A549 (cell line): ENCODE measurements around the gene LIPE. TPM values are rescaled to one million over a fixed set of nuclear protein-coding genes. Genes with fewer than 3 reads are reported as not detected.

Experiments used
- ATAC-seq, 2 experiments: fragments of 200-7000 bp in 1 of 2; fragments of >200 bp in 1 of 2; cut with Nextera tagmentation in 1 of 2; cut with Tn5 transposase in 1 of 2; 3 replicates each; pipeline versions ENCODE4 v1.8.0 to v1.9.1; 2018 to 2020; ENCODE audit warnings: mild to moderate bottlenecking in 1 of 2, moderate library complexity in 1 of 2
- CTCF ChIA-PET: fragments of 300-600 bp; sonication (Branson Sonifier 250); formaldehyde crosslinking; extraction: SDS; loops from one replicate; lab custom pipeline; 2021; ENCODE audit warnings: antibody characterized with exemption, inconsistent platforms; lab: Yijun Ruan, JAX
- POLR2A ChIA-PET: fragments of 350-600 bp; formaldehyde crosslinking; extraction: SDS; loops from one replicate; lab custom pipeline; 2021; ENCODE audit warnings: antibody characterized with exemption, inconsistent platforms; lab: Yijun Ruan, JAX
- DNase-seq, 2 experiments: peaks; one replicate each; pipeline versions ENCODE4 v3.0.0 to v3.0.0-alpha.2; 2011 to 2016; ENCODE audit warnings: low read depth in 1 of 2, low spot score in 1 of 2
- FAIRE-seq: peaks from 2 replicates; lab custom pipeline; 2011; peaks lifted over from hg19 to GRCh38; lab: Jason Lieb, UNC
- H3K27ac ChIP-seq, 2 experiments: fragments of >200 bp; sonication (Bioruptor Twin); formaldehyde crosslinking; 3 replicates each; pipeline ENCODE4 v1.5.1; 2016 to 2017
- H3K4me1 ChIP-seq: fragments of >200 bp; sonication (Bioruptor Twin); formaldehyde crosslinking; 3 replicates; pipeline ENCODE4 v1.6.1; 2016
- H3K4me2 ChIP-seq: fragments of >200 bp; sonication (Bioruptor Twin); formaldehyde crosslinking; 3 replicates; pipeline ENCODE4 v1.6.1; 2016
- H3K4me3 ChIP-seq: fragments of >200 bp; sonication (Bioruptor Twin); formaldehyde crosslinking; 3 replicates; pipeline ENCODE4 v1.5.1; 2016
- H3K9me3 ChIP-seq: fragments of >200 bp; sonication (Bioruptor Twin); formaldehyde crosslinking; 3 replicates; pipeline ENCODE4 v1.6.1; 2016
- BHLHE40 ChIP-seq: IDR thresholded peaks from 2 replicates; pipeline ENCODE4 v1.6.1; 2012; ENCODE audit warnings: low read depth, low read length, inconsistent platforms
- CBX8 ChIP-seq: fragments of 200-600 bp; sonication (generic); IDR thresholded peaks from 2 replicates; pipeline ENCODE4 v1.6.1; 2016
- CHD2 ChIP-seq: fragments of 150-350 bp; IDR thresholded peaks from 2 replicates; pipeline ENCODE4 v1.6.1; 2014; ENCODE audit warnings: low read length; ENCODE audit not compliant: partially characterized antibody
- CHD4 ChIP-seq: fragments of 200-600 bp; sonication (generic); IDR thresholded peaks from 2 replicates; pipeline ENCODE4 v1.6.1; 2016; ENCODE audit warnings: antibody characterized with exemption, mild to moderate bottlenecking, borderline replicate concordance
- EHF ChIP-seq: fragments of 250-450 bp; sonication (Bioruptor Pico); IDR thresholded peaks from 2 replicates; pipeline ENCODE4 v1.5.0; 2020; ENCODE audit warnings: mild to moderate bottlenecking
- GATA3 ChIP-seq: IDR thresholded peaks from 2 replicates; pipeline ENCODE4 v1.6.1; 2012; ENCODE audit warnings: borderline replicate concordance
- HOXB5 ChIP-seq: fragments of 250-450 bp; sonication (Bioruptor Pico); IDR thresholded peaks from 2 replicates; pipeline ENCODE4 v1.5.0; 2020; ENCODE audit warnings: mild to moderate bottlenecking, moderate library complexity
- MYC ChIP-seq: IDR thresholded peaks from 2 replicates; pipeline ENCODE4 v1.6.1; 2012; ENCODE audit warnings: mild to moderate bottlenecking, inconsistent platforms, low read length, improper control_type of control experiment, borderline replicate concordance
- NFE2L2 ChIP-seq: fragments of 150-350 bp; conservative IDR thresholded peaks from 2 replicates; pipeline ENCODE4 v1.6.1; 2014; ENCODE audit warnings: low read length
- SMC3 ChIP-seq: fragments of >200 bp; sonication (Bioruptor Twin); formaldehyde crosslinking; IDR thresholded peaks from 3 replicates; pipeline ENCODE4 v1.6.1; 2018; ENCODE audit warnings: inconsistent platforms
- ZC3H11A ChIP-seq: fragments of 450-650 bp; IDR thresholded peaks from 2 replicates; pipeline ENCODE4 v1.6.1; 2014; ENCODE audit warnings: antibody characterized with exemption, mild to moderate bottlenecking
- ZNF302 ChIP-seq: fragments of 250-450 bp; sonication (Bioruptor Pico); IDR thresholded peaks from 2 replicates; pipeline ENCODE4 v1.9.0; 2021; ENCODE audit warnings: inconsistent platforms, mild to moderate bottlenecking, moderate library complexity
- WGBS: methylation state at CpG from one replicate; pipeline ENCODE4 v1.1.6; 2017; ENCODE audit errors: missing lambda C conversion rate; 5-methylcytosine and 5-hydroxymethylcytosine counted together
- polyA plus RNA-seq, 4 experiments: library from polyadenylated mRNA; depleted of rRNA in 3 of 4; stranded (reverse); fragments of >200 nt; fragmentation: RNase III in 1 of 4; extraction: RNeasy Plus Mini Kit Qiagen cat#74134 plus additional on column Dnase treatment in 1 of 4; gene quantifications; 2 replicates in 3 of 4; 3 replicates in 1 of 4; pipeline ENCODE4 v1.2.3, GENCODE V29; 2011 to 2017
- TF ChIP-seq, protein P1 (sequence below): IDR thresholded peaks from 2 replicates; pipeline ENCODE4 v1.6.1; 2012; ENCODE audit warnings: low read depth, borderline replicate concordance
- TF ChIP-seq, protein P2 (sequence below): fragments of 250-450 bp; sonication (Bioruptor Pico); IDR thresholded peaks from 2 replicates; pipeline ENCODE4 v1.5.0; 2020; ENCODE audit warnings: low read depth, mild to moderate bottlenecking, moderate library complexity
- TF ChIP-seq, protein P3 (sequence below): fragments of >200 bp; sonication (Bioruptor Twin); formaldehyde crosslinking; IDR thresholded peaks from 3 replicates; pipeline ENCODE4 v1.6.1; 2016
- TF ChIP-seq, protein P4 (sequence below): fragments of >200 bp; sonication (Bioruptor Twin); formaldehyde crosslinking; IDR thresholded peaks from 2 replicates; pipeline ENCODE4 v1.6.1; 2016

Gene LIPE
- polyA plus RNA-seq, 2 of the 4 experiments (the other 2 are of a cell fraction) = 1.6 to 3.2 TPM

DNA sequence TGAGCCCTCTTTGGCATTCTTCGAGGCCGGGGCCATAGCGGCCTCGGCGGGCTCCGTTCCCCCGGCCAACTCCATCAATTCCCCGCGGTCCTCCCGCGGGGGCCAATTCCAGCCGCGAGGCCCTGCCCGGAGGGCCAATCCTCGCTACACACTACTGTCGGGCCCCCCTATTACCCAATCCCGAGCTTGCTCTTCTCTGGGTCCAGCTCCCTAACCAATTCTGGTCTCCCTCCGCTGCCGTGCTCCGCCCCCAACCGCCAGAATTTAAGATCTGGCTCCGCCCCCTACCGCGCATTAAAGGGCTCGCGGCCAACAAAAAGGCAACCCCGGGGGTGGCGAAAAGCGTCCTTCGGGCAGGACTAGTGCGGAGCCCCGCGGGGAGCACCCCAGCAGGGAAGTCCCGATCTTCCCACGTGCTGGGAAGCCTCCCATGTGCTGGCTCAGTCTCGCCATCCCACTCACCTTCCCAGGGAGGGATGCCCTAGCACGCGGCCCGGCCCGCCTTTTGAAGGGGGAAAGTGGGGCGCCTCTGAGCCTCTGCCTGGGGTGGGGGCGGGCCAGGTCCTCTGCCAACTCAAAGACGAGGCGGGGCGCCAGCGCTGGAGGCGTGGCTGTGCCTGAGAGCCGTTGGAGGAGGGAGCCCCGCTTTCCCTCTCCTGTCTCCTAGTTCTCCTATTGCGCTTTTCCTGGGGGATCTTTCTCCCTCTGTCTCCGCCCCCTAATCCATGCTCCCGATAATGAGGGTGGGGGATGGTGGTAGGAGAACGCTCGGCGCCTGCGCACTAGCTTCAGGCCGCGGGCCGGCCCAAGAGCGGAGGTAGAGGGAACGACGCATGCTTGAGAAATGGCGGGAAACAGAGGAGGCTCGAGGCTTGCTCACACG is 3.5 kb downstream of the LIPE start (continued):
- 0 out of 2 replicates have a peak, but pooled peaks have one; percentile 8 for TF ChIP-seq ZNF302
- TF ChIP-seq, protein P1, sequence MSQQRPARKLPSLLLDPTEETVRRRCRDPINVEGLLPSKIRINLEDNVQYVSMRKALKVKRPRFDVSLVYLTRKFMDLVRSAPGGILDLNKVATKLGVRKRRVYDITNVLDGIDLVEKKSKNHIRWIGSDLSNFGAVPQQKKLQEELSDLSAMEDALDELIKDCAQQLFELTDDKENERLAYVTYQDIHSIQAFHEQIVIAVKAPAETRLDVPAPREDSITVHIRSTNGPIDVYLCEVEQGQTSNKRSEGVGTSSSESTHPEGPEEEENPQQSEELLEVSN = peak; percentile 95
- no peak for TF ChIP-seq CHD4
- no peak for TF ChIP-seq ZC3H11A
- TF ChIP-seq HOXB5 (CRISPR knock-in tag) = peak; percentile 73; the same call in 1 of the 2 replicates
- TF ChIP-seq, protein P2, sequence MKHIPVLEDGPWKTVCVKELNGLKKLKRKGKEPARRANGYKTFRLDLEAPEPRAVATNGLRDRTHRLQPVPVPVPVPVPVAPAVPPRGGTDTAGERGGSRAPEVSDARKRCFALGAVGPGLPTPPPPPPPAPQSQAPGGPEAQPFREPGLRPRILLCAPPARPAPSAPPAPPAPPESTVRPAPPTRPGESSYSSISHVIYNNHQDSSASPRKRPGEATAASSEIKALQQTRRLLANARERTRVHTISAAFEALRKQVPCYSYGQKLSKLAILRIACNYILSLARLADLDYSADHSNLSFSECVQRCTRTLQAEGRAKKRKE (CRISPR knock-in tag) = peak; percentile 54
- no peak; the same call in 1 of the 2 replicates for TF ChIP-seq MYC
- TF ChIP-seq SMC3 = no peak

DNA sequence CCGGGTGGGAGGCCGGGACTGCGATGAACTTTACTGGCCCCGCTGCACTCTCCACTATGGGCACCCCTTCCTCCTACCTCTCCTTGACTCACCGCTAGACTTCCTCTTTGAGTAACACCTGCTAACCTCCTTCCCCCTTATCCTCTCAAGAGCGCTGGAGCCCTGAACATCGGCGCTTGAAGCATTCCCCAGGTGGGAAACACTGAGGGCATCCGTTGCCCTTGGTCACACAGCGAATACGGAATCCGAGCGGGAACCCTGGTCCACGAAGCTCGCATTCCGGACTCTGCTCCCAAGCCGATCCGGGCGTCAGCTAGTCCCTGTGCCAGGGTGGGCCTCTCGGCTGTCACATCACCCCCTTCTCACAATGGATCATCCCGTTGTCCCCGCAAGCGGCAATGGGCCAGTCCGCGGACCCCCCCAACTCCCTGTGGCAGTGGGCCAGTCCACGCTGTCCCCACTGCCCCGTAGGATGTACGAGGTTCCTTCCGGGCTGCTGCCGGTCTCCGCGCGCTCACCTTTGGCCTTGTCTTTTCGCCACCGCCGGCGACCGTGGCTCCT is 4.2 kb downstream of the LIPE start:
- Histone ChIP-seq H3K9me3 (no peaks in the 10 kb centered on the region), H3K27ac (peak overlapping the region; percentile 52 to 78), H3K4me1 (peaks cover 18% of the 10 kb centered on the region), H3K4me3 (peak overlapping the region; percentile 48), H3K4me2 (peak overlapping the region; percentile 81)
- TF ChIP-seq MYC (no peak), EHF (no peak), BHLHE40 (peak; percentile 29; the same call in 1 of the 2 replicates), CHD2 (no peak), GATA3 (0 out of 2 replicates have a peak, but pooled peaks have one; percentile 19)
- TF ChIP-seq, protein P3, sequence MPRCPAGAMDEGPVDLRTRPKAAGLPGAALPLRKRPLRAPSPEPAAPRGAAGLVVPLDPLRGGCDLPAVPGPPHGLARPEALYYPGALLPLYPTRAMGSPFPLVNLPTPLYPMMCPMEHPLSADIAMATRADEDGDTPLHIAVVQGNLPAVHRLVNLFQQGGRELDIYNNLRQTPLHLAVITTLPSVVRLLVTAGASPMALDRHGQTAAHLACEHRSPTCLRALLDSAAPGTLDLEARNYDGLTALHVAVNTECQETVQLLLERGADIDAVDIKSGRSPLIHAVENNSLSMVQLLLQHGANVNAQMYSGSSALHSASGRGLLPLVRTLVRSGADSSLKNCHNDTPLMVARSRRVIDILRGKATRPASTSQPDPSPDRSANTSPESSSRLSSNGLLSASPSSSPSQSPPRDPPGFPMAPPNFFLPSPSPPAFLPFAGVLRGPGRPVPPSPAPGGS = no peak
- TF ChIP-seq, protein P2 (CRISPR knock-in tag) = 0 out of 2 replicates have a peak, but pooled peaks have one; percentile 26
- WGBS = 54% methylated on average over 38 of the region's 38 CpGs
- ATAC-seq (peak in 1 of 2 experiments; percentile 11; a peak in 3 of 6 replicates), FAIRE-seq (no peak), DNase-seq (no peak)
- CTCF ChIA-PET = interaction anchor here (1.0 to 7.6 kb wide), 8 partner anchors 11 to 68 kb away, joined by 3 to 74 read pairs (median 30); partner anchors contain the start of gene CXCL17
- POLR2A ChIA-PET = interaction anchor here (1.0 to 1.2 kb wide), 5 partner anchors 11 to 180 kb away, joined by 3 to 7 read pairs (median 4); partner anchors contain the start of gene GSK3A

DNA sequence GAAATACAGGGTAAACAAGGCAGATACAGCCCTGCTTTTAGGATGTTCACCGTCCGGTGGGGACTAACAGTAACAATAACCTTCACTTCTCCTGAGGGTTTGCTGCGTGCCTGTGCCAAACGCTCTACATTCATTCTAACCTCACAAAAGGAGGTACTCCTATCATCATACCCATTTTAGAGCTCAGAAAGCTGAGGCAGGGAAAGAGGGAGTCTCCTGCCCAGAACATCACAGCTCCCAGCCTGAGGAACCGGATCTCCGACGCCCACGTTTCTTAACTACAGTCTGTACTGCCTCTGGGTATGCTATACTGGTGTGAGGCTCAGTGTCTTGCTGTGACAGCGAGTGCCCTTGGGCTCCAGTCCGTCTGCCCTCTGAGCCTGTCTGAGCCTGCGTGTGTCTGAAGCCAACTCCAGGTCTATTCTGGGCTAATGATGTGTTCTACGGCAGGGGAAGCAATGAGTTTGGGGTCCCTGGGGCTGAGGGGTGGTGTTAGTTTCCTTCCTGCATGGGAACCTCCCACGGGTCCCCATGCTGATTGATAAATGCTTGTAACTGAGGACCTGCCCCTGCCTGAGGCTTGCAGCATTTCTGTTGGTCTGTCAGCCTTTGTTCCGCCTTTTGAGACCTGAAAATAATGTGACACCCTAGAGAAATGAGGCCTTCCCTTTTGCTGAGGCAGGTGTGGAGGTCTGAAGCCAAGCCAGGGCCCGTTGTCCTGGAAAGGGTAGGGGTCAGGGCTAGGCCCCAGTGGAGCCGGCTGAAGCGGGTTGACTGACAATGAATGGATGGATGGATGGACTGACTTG is 4.9 kb downstream of the LIPE start:
- no peak for ATAC-seq
- Histone ChIP-seq H3K27ac (no peak overlapping the region), H3K9me3 (no peaks in the 10 kb centered on the region), H3K4me3 (peak overlapping the region; percentile 48; the same call in 2 of the 3 replicates)
- FAIRE-seq = no peak
- CTCF ChIA-PET = interaction anchor here (0.6 to 7.6 kb wide), 8 partner anchors 9 to 29 kb away, joined by 4 to 74 read pairs (median 19); partner anchors contain the start of gene CXCL17
- TF ChIP-seq NFE2L2 (no peak), CBX8 (no peak), BHLHE40 (no peak)
- TF ChIP-seq, protein P4, sequence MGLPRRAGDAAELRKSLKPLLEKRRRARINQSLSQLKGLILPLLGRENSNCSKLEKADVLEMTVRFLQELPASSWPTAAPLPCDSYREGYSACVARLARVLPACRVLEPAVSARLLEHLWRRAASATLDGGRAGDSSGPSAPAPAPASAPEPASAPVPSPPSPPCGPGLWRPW = no peak
- TF ChIP-seq, all 56 proteins: peak for 0
- peak overlapping the region; percentile 81 for H3K4me2 ChIP-seq
- POLR2A ChIA-PET = interaction anchor here (1.2 kb wide), 1 partner anchor 10 kb away, joined by 7 read pairs; no protein-coding TSS in a partner anchor
- WGBS = 90% methylated on average over 17 of the region's 17 CpGs
- no peak for DNase-seq
- H3K4me1 ChIP-seq = peaks cover 18% of the 10 kb centered on the region
